Mammary epithelial cell (primary cell): ENCODE measurements around the gene CFAP53.

Experiments used
- CTCF ChIP-seq, 2 donors: IDR thresholded peaks in 1 of 2; conservative IDR thresholded peaks in 1 of 2; 2 replicates each; pipeline ENCODE4 v1.5.1; 2011 to 2012; ENCODE audit warnings: inconsistent platforms in 2 of 2, low read length in 2 of 2, mild to moderate bottlenecking in 2 of 2, control low read depth in 1 of 2, low read depth in 1 of 2; ENCODE audit not compliant: insufficient read depth in 1 of 2; ENCODE audit errors: extremely low read depth in 1 of 2
- EZH2 ChIP-seq: IDR thresholded peaks from 2 replicates; pipeline ENCODE4 v1.6.1; 2012; ENCODE audit warnings: low read length, inconsistent platforms, borderline replicate concordance

- TF ChIP-seq CTCF (conservative IDR thresholded peaks at IDR 0.05 in 1 of 2, IDR thresholded peaks at IDR 0.05 in 1 of 2; ENCODE audit: extremely low read depth in 1 of 2, insufficient read depth in 1 of 2, low read depth in 1 of 2, low read length in 2 of 2) (no peak), EZH2 (no peak)
These were observed 49.0 kb upstream of the CFAP53 start for GRCh38 chr18:50315100-50315871.
